OCI-LY7 (cell line): Measurements from ENCODE around the gene FGF18. TPM values are rescaled to one million over a fixed set of nuclear protein-coding genes. Genes with fewer than 3 reads are reported as not detected.

Source experiments
- BruUV-seq: library from RNA; stranded (reverse); fragments of 400-500 nt; replicated peaks from 2 replicates; lab custom pipeline; 2021; lab: Mats Ljungman, UMichigan
- CTCF ChIA-PET: fragments of 300-600 bp; sonication (Branson Sonifier 250); formaldehyde crosslinking; loops from one replicate; lab custom pipeline; 2022; ENCODE audit warnings: antibody characterized with exemption; ENCODE audit not compliant: unreplicated experiment; lab: Charles Lee
- POLR2A ChIA-PET: fragments of 300-600 bp; sonication (Branson Sonifier 250); formaldehyde crosslinking; loops from one replicate; lab custom pipeline; 2022; ENCODE audit warnings: antibody characterized with exemption; lab: Charles Lee
- DNase-seq: peaks from one replicate; pipeline ENCODE4 v3.0.0-alpha.2; 2015; ENCODE audit warnings: low spot score
- H2AFZ ChIP-seq: fragments of 200-600 bp; sonication (generic), shearing (Covaris generic); 2 replicates; pipeline ENCODE4 v1.6.1; 2014; ENCODE audit warnings: mild to moderate bottlenecking, antibody characterized with exemption, low read length, moderate library complexity
- H3K27ac ChIP-seq: fragments of 200-600 bp; sonication (generic); 2 replicates; pipeline ENCODE4 v1.5.1; 2014; ENCODE audit warnings: mixed run types, low read depth, mild to moderate bottlenecking, moderate library complexity, low read length, inconsistent platforms; ENCODE audit not compliant: poor library complexity, severe bottlenecking
- H3K36me3 ChIP-seq: fragments of 200-600 bp; sonication (generic); 2 replicates; pipeline ENCODE4 v1.6.1; 2014; ENCODE audit warnings: mild to moderate bottlenecking, antibody characterized with exemption, low read length, moderate library complexity, mixed read lengths; ENCODE audit not compliant: insufficient read depth
- H3K4me1 ChIP-seq: fragments of 200-600 bp; sonication (generic); 2 replicates; pipeline ENCODE4 v1.5.1; 2014; ENCODE audit warnings: mild to moderate bottlenecking, low read length; ENCODE audit not compliant: insufficient read depth, poor library complexity, severe bottlenecking
- H3K4me2 ChIP-seq: fragments of 200-600 bp; sonication (generic); 2 replicates; pipeline ENCODE4 v1.6.1; 2014; ENCODE audit warnings: mild to moderate bottlenecking, low read length
- H3K4me3 ChIP-seq: fragments of 200-600 bp; sonication (generic); 2 replicates; pipeline ENCODE4 v1.5.1; 2014; ENCODE audit warnings: mild to moderate bottlenecking, low read depth, low read length; ENCODE audit not compliant: poor library complexity, severe bottlenecking
- H3K79me2 ChIP-seq: fragments of 200-600 bp; sonication (generic); 2 replicates; pipeline ENCODE4 v1.6.1; 2016; ENCODE audit warnings: low read depth, mild to moderate bottlenecking, low read length, moderate library complexity, mixed read lengths; ENCODE audit not compliant: insufficient read depth
- H3K9me2 ChIP-seq: fragments of 200-600 bp; sonication (generic); 2 replicates; pipeline ENCODE4 v1.6.1; 2016; ENCODE audit warnings: mild to moderate bottlenecking, low read length, mixed read lengths; ENCODE audit not compliant: insufficient read depth
- H3K9me3 ChIP-seq: fragments of 200-600 bp; sonication (generic); 2 replicates; pipeline ENCODE4 v1.6.1; 2014; ENCODE audit warnings: mild to moderate bottlenecking, mixed run types, low read length, mixed read lengths
- H4K20me1 ChIP-seq: fragments of 200-600 bp; sonication (generic); 2 replicates; pipeline ENCODE4 v1.6.1; 2014; ENCODE audit warnings: mild to moderate bottlenecking, antibody characterized with exemption, low read length, moderate library complexity, mixed read lengths; ENCODE audit not compliant: insufficient read depth
- EZH2phosphoT487 ChIP-seq: fragments of 200-600 bp; sonication (generic); IDR thresholded peaks from 2 replicates; pipeline ENCODE4 v1.6.1; 2018; ENCODE audit warnings: low read depth, borderline replicate concordance, mild to moderate bottlenecking, mixed run types, antibody characterized with exemption, low read length, moderate library complexity, mixed read lengths
- intact Hi-C: fragments of 100-400 bp; cut with micrococcal nuclease; formaldehyde crosslinking; loops from one replicate; pipeline ENCODE4 v1.10.0; 2022; ENCODE audit not compliant: unreplicated experiment
- total RNA-seq, 2 experiments: library from RNA; depleted of rRNA in 1 of 2; stranded (reverse); fragments of >200 nt in 1 of 2; shearing (Covaris generic) in 1 of 2; gene quantifications; 2 replicates each; pipeline ENCODE4 v1.2.3, GENCODE V29; 2014 to 2022
- TF ChIP-seq, protein P1 (sequence below): fragments of 200-600 bp; sonication (generic); conservative IDR thresholded peaks from 2 replicates; pipeline ENCODE4 v1.5.1; 2014; ENCODE audit warnings: mild to moderate bottlenecking, antibody characterized with exemption, low read length, moderate library complexity, mixed read lengths

The FGF18 gene
- total RNA-seq, 2 experiments from 2014 or later = 0.16 TPM; not detected in 1

GRCh38 chr5:171391996-171392577, 27.4 kb upstream of the FGF18 start:
- H4K20me1 ChIP-seq = peaks cover 85% of the 10 kb centered on the region

GRCh38 chr5:171392585-171393159, 26.8 kb upstream of the FGF18 start:
- Histone ChIP-seq H3K4me2 (peak overlapping the region; percentile 99), H3K4me3 (peak overlapping the region; percentile 99), H3K27ac (peak overlapping the region; percentile 11), H2AFZ (no peak overlapping the region), H3K79me2 (peaks cover 100% of the 10 kb centered on the region), H3K9me2 (no peaks in the 10 kb centered on the region), H4K20me1 (peaks cover 91% of the 10 kb centered on the region), H3K4me1 (peaks cover 35% of the 10 kb centered on the region), H3K36me3 (peaks cover 100% of the 10 kb centered on the region), H3K9me3 (no peaks in the 10 kb centered on the region)
- intact Hi-C loops = loop anchor here (2.0 kb wide), 1 partner anchor 14 kb away; no protein-coding TSS in a partner anchor
- TF ChIP-seq, protein P1, sequence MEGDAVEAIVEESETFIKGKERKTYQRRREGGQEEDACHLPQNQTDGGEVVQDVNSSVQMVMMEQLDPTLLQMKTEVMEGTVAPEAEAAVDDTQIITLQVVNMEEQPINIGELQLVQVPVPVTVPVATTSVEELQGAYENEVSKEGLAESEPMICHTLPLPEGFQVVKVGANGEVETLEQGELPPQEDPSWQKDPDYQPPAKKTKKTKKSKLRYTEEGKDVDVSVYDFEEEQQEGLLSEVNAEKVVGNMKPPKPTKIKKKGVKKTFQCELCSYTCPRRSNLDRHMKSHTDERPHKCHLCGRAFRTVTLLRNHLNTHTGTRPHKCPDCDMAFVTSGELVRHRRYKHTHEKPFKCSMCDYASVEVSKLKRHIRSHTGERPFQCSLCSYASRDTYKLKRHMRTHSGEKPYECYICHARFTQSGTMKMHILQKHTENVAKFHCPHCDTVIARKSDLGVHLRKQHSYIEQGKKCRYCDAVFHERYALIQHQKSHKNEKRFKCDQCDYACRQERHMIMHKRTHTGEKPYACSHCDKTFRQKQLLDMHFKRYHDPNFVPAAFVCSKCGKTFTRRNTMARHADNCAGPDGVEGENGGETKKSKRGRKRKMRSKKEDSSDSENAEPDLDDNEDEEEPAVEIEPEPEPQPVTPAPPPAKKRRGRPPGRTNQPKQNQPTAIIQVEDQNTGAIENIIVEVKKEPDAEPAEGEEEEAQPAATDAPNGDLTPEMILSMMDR = peak; percentile 51
- no peak for TF ChIP-seq EZH2phosphoT487
- POLR2A ChIA-PET = interaction anchor here (0.6 to 2.0 kb wide), 5 partner anchors 8 to 679 kb away, joined by 3 to 7 read pairs (median 5); no protein-coding TSS in a partner anchor
- DNase-seq = no peak
- no TSS peak for BruUV-seq
- CTCF ChIA-PET = no interaction called here

More at GRCh38 chr5:171391996-171392577, 27.4 kb upstream of the FGF18 start:
- no peaks in the 10 kb centered on the region for H3K9me2 ChIP-seq
- peak overlapping the region; percentile 99 for H3K4me2 ChIP-seq
- peak overlapping the region; percentile 99 for H3K4me3 ChIP-seq
- POLR2A ChIA-PET = interaction anchor here (0.6 to 2.0 kb wide), 3 partner anchors 9 to 16 kb away, joined by 3 to 7 read pairs (median 6); no protein-coding TSS in a partner anchor
- no TSS peak for BruUV-seq
- no peak for DNase-seq
- peaks cover 95% of the 10 kb centered on the region for H3K79me2 ChIP-seq
- no peak overlapping the region for H2AFZ ChIP-seq
- H3K27ac ChIP-seq = peak overlapping the region; percentile 11
- H3K4me1 ChIP-seq = peaks cover 35% of the 10 kb centered on the region
- H3K36me3 ChIP-seq = peaks cover 94% of the 10 kb centered on the region
- intact Hi-C loops = loop anchor here (2.0 kb wide), 1 partner anchor 15 kb away; no protein-coding TSS in a partner anchor
- TF ChIP-seq, protein P1 = no peak
- TF ChIP-seq EZH2phosphoT487 = no peak
- CTCF ChIA-PET = no interaction called here
- no peaks in the 10 kb centered on the region for H3K9me3 ChIP-seq
